Endothelial cell of hepatic sinusoid (primary cell): ENCODE data around the gene D2HGDH.
"Not testable (repeated sequence)": the region's sequence is repeated elsewhere in the genome, so short reads cannot be mapped to it uniquely, and the experiment has no call there.

ENCODE experiments used
- in situ Hi-C: cut with HindIII; loops from 2 replicates; pipeline ENCODE4 v1.10.0; 2017; ENCODE audit warnings: low sequenced_read_pairs

The D2HGDH gene

GRCh38 chr2:241768251-241768711 is 33.9 kb downstream of the D2HGDH start:
- in situ Hi-C loops, result no loop called here

- in situ Hi-C loops, result no loop called here
Observed at GRCh38 chr2:241768850-241769249, 34.4 kb downstream of the D2HGDH start.

GRCh38 chr2:241769819-241770184 is 35.4 kb downstream of the D2HGDH start:
- in situ Hi-C loops, result no loop called here

GRCh38 chr2:241770185-241770935 is 35.9 kb downstream of the D2HGDH start:
- in situ Hi-C loops, result no loop called here

GRCh38 chr2:241770936-241771285 is 36.5 kb downstream of the D2HGDH start:
- in situ Hi-C loops, result no loop called here

GRCh38 chr2:241771286-241772062 is 37.0 kb downstream of the D2HGDH start:
- in situ Hi-C loops, result no loop called here

- in situ Hi-C loops, result no loop called here
Observed at GRCh38 chr2:241772063-241772499, 37.7 kb downstream of the D2HGDH start.

GRCh38 chr2:241773511-241774418 is 39.3 kb downstream of the D2HGDH start:
- in situ Hi-C loops, result no loop called here

GRCh38 chr2:241774419-241775222 is 40.2 kb downstream of the D2HGDH start:
- in situ Hi-C loops, result no loop called here

- in situ Hi-C loops, result no loop called here
Observed at GRCh38 chr2:241775223-241776177, 41.1 kb downstream of the D2HGDH start.

GRCh38 chr2:241776336-241777169 is 42.1 kb downstream of the D2HGDH start, which contains the start of gene GAL3ST2:
Gene GAL3ST2, plus strand, starts transcription at chr2:241776822. Its CDS starts 134 bp downstream, at chr2:241776956.
- in situ Hi-C loops, result no loop called here

- in situ Hi-C loops, result no loop called here
Observed at GRCh38 chr2:241777170-241777685, 42.8 kb downstream of the D2HGDH start.

- in situ Hi-C loops, result no loop called here
Observed at GRCh38 chr2:241777686-241778627, 43.5 kb downstream of the D2HGDH start.

GRCh38 chr2:241780939-241781569 is 46.6 kb downstream of the D2HGDH start:
- in situ Hi-C loops, result no loop called here

GRCh38 chr2:241782053-241782452 is 47.6 kb downstream of the D2HGDH start:
- in situ Hi-C loops, result not testable (repeated sequence)

- in situ Hi-C loops, result no loop called here
Observed at GRCh38 chr2:241788135-241788534, 53.7 kb downstream of the D2HGDH start.
